ENCODE measurements around the gene ADAM22.
"Not testable (repeated sequence)": the region's sequence is repeated elsewhere in the genome, so short reads cannot be mapped to it uniquely, and the experiment has no call there.

Gene ADAM22

GRCh38 chr7:88109612-88110011, 175.6 kb downstream of the ADAM22 start:
- DNase-seq (ENCODE audit: low read depth in 2 of 2), result no peak

- no peak for DNase-seq (ENCODE audit: low read depth in 2 of 2)
These were observed 177.2 kb downstream of the ADAM22 start for GRCh38 chr7:88111140-88111743.

GRCh38 chr7:88111954-88112471, 178.0 kb downstream of the ADAM22 start:
- DNase-seq (ENCODE audit: low read depth in 2 of 2), result no peak

- no peak for DNase-seq (ENCODE audit: low read depth in 2 of 2)
These were observed 181.3 kb downstream of the ADAM22 start for GRCh38 chr7:88115258-88115796.

DNA sequence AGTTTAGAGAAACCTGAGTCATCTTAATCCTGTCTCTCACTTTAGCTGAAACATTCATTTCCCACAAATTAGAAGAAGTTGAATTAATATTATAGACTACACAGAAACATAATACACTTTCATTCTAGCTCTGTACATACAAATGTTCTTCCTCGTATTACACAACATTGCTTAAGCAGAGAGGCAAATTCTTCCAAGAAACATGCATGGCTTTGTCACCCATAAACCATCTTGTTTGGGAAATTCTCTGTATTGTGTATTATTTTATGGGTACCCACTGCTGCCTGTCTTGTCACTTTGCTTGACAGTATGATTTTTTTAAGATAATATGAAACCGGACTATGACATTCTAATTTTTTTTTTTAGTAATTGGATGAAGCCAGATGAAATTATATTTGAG, 181.8 kb downstream of the ADAM22 start:
- DNase-seq (ENCODE audit: low read depth in 2 of 2), result no peak

- no peak for DNase-seq (ENCODE audit: low read depth in 2 of 2)
These were observed 182.3 kb downstream of the ADAM22 start for GRCh38 chr7:88116235-88116795.

- no peak for DNase-seq (ENCODE audit: low read depth in 2 of 2)
These were observed 183.3 kb downstream of the ADAM22 start for GRCh38 chr7:88117325-88117724.

DNA sequence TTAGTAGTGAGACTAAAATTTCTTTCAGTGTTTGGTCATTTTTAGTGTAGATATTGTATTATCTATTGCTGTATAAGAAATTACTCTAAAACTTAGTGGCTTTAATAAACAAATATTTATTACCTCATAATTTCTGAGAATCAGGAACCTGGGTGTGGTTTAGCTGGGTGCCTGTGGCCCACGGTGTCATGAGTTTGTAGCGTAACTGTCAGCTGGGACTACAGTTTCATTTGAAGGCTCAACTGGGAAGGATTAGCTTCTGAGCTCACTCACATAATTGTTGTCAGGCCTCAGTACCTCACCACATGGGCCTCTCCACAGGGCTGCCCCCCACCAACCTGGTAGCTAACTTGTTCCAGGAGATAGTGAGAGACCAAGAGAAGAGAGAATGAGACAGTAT, 187.3 kb downstream of the ADAM22 start:
- DNase-seq (ENCODE audit: low read depth in 2 of 2), result no peak

GRCh38 chr7:88127637-88128290, 193.7 kb downstream of the ADAM22 start:
- no peak for DNase-seq (ENCODE audit: low read depth in 2 of 2)

DNA sequence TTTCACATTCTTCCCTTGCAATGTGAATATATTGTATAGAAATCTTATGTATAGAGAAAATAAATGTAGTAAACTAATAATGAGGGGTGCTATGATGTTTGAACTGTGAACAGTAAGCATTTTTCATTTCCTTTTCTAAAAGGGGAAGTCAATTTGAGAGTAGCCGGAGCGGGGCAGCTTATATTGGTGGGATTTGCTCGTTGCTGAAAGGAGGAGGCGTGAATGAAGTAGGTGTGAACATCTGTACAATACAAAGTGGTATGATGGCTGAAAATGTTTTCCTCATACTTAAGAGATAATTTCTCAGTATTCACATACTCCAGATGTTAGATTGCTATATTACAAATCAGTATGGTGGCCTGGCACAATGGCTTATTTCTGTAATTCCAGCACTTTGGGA, 198.7 kb downstream of the ADAM22 start:
- DNase-seq (ENCODE audit: low read depth in 2 of 2), result no peak

GRCh38 chr7:88140947-88141346, 206.9 kb downstream of the ADAM22 start:
- no peak for DNase-seq (ENCODE audit: low read depth in 2 of 2)

DNA sequence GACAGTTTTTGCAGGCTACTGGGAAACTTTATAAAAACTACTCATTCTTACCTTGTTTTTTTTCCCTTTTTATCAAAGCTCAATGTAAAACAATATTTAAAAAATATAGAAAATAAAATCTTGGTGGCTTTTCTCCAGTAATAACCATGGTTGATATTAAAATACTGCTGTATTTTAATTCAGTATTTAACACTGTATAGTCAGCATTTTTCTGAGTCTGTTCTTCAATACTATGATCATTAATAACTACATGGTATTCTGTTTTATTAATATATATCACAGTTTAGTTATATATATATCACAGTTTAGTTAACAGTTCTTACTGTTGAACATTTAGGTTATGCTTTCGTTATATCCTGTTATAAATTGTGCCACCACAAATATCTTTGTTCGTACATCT, 207.4 kb downstream of the ADAM22 start:
- no peak for DNase-seq (ENCODE audit: low read depth in 2 of 2)

DNA sequence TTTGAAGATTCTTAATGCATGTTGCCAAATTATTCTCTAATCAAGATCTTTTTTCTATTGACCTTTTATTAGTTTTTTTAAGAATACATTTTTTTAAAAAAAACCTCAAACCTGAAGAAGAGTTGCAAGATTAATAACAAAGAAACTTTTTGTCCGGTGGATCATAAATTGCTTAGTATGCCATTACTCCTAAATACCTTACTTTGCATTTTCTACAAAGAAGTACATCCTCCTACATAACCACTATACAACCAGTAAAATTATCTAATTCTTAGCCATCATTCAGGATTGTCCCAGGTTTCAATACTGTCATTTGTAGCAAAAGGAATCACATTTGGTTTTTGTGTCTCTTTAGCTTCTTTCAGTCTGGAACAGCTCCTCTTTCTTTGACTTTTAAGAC, 207.9 kb downstream of the ADAM22 start:
- no peak for DNase-seq (ENCODE audit: low read depth in 2 of 2)

DNA sequence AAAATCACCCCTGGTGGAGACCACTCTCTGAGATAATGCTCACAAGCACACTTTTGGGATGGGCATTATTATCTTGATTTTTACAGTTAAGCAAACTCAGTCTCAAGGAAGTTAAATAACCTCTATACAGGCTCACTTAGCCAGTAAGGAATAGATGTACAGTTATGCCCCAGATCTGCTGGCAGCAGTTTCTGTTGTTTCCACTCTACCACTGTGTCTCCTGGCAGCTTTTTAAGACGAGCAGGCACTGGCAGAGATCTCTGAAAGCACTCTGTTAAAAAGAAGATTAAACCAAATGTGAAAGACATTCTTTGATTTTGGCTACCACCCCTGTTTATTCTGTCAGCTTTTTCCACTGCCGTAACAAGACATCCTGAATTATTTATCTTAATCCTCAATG, 212.6 kb downstream of the ADAM22 start:
- DNase-seq (ENCODE audit: low read depth in 2 of 2), result no peak

DNA sequence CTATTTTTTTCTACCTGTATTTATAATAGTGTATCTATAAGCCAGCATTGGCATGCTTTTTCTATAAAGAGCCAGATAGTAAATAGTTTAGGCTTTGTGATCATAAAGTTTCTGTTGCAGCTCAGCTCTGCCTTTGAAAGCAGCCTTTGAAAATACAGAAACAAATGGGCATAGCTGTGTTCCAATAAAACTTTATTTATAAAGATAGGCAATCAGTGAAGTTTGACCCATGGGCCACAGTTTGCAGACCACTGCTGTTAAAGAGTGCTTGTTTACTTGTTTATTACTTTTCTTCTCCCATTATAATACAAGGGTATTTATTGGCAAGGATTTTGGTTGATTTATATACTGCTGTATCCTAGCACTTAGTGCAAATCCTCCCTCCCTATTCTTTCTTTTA, 213.3 kb downstream of the ADAM22 start:
- DNase-seq (ENCODE audit: low read depth in 2 of 2), result no peak

DNA sequence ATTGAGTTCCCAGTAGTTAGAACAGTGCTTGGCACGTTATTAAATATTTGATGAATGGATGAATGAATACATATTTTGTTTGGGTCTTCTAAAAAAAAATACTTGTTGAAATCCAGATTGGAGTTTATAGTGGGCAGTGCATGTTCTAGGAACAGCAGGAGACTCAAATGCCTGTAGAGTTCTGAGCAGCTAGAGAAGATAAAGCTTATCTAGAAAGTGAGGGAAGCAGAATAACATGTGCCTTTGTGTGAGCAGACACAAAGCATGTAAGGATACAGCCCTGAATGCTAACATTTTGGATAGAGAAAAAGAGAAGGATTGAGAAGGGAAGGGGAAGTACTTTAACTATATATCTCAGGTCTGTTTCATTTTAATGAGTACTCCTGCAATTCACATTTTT, 213.9 kb downstream of the ADAM22 start:
- DNase-seq (ENCODE audit: low read depth in 2 of 2), result no peak

DNA sequence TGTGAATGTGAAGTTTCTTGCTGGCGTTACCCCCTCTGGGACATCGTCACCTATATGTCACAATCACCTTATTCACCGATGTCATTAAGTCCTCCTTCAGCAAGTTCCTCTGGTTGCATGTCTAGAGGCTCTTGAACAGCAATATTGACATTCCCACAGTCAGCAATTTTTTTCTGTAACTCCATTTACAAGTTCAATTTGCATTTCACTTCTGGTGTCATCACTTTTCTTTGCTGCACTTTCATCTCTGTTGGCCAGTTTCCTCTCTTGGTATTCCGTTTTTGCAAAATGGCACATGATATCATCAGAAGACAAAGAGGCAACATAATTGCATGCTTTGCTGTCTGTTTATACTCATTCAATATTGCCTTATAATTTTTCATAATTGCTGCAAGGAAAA, 216.0 kb downstream of the ADAM22 start:
- DNase-seq (ENCODE audit: low read depth in 2 of 2), result no peak

- no peak for DNase-seq (ENCODE audit: low read depth in 2 of 2)
These were observed 217.2 kb downstream of the ADAM22 start for GRCh38 chr7:88151119-88151790.

DNA sequence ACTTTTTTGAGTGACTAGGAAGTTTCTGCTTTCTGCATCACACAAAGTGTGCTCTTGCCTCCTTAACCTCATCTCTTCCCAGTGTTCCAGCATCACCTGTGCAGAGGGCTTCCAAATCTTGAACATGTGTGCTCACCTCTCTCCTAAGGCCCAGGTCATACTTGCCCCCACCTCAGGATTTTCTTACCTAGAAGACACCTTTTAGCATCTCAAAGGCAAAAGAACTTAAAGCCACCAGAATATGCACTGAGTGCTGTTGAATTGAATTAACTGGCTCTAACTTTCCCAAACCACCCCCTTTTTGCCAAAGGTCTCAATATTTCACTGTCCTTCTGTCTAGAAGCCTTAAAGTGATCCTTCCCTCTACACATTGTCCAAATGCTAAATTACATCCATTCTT, 219.3 kb downstream of the ADAM22 start:
- no peak for DNase-seq (ENCODE audit: low read depth in 2 of 2)

GRCh38 chr7:88155756-88156155, 221.7 kb downstream of the ADAM22 start:
- no peak for DNase-seq (ENCODE audit: low read depth in 2 of 2)

DNA sequence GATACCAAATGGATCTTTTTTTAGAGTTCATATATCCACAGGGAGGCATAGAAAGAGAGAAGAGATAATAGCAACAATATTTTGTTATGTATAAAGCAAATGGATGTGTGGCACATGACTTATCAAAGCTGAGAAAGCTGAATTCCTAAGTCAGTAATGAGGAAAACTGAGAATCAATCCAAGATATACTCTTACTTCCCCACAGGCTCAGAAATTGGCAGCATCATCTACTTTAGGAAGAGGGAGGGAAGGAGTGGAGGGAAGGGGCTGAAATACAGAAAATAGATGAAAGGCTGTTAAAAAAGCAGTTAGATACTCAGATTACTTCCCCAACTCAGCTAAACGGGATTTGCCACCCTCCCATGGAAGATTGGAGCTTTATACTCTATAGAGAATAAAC, 222.3 kb downstream of the ADAM22 start:
- no peak for DNase-seq (ENCODE audit: low read depth in 2 of 2)

DNA sequence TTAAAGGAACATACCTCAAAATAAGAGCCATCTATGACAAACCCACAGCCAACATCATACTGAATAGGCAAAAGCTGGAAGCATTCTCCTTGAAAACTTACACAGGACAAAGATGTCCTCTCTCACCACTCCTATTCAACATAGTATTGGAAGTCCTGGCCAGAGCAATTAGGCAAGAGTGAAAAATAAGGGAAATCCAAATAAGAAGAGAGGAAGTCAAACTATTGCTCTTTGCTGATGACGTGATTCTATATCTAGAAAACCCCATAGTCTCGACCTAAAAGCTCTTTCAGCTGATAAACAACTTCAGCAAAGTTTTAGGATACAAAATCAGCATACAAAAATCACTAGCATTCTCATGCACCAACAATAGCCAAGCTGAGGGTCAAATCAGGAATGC, 225.7 kb downstream of the ADAM22 start:
- not testable (repeated sequence) for DNase-seq (ENCODE audit: low read depth in 2 of 2)

- DNase-seq (ENCODE audit: low read depth in 2 of 2), result no peak
These were observed 231.6 kb downstream of the ADAM22 start for GRCh38 chr7:88165697-88166096.
